GM12878 (cell line): Measurements from ENCODE around the gene OR2B6. TPM values are rescaled to one million over a fixed set of nuclear protein-coding genes. Genes with fewer than 3 reads are reported as not detected.

Experiments
- ATAC-seq: fragments of 200-7000 bp; cut with Tn5 transposase; 3 replicates; pipeline ENCODE4 v1.9.1; 2020; ENCODE audit warnings: mild to moderate bottlenecking, moderate library complexity
- BruUV-seq: library from RNA; stranded (reverse); fragments of 400-500 nt; replicated peaks from 2 replicates; lab custom pipeline; 2021; lab: Mats Ljungman, UMichigan
- CTCF ChIA-PET: fragments of 300-600 bp; sonication (Branson Sonifier 250); formaldehyde crosslinking; extraction: SDS; loops from one replicate; lab custom pipeline; 2021; ENCODE audit warnings: inconsistent platforms; lab: Yijun Ruan, JAX
- POLR2A ChIA-PET: fragments of 350-600 bp; formaldehyde crosslinking; extraction: SDS; loops from one replicate; lab custom pipeline; 2021; ENCODE audit warnings: inconsistent platforms; lab: Charles Lee
- RAD21 ChIA-PET: fragments of 300-600 bp; sonication (Branson Sonifier 250); formaldehyde crosslinking; loops from one replicate; lab custom pipeline; 2023; ENCODE audit warnings: antibody characterized with exemption; ENCODE audit not compliant: unreplicated experiment; lab: Charles Lee
- SMC1A ChIA-PET: fragments of 300-600 bp; sonication (Branson Sonifier 250); formaldehyde crosslinking; loops from one replicate; lab custom pipeline; 2023; ENCODE audit not compliant: unreplicated experiment, uncharacterized antibody; lab: Charles Lee
- DNase-seq: peaks from one replicate; pipeline ENCODE4 v3.0.0-alpha.2; 2011; ENCODE audit warnings: low read depth, low spot score
- FAIRE-seq: peaks from 3 replicates; lab custom pipeline; 2011; peaks lifted over from hg19 to GRCh38; lab: Jason Lieb, UNC
- H2AFZ ChIP-seq: 2 replicates; pipeline ENCODE4 v1.6.0; 2011; ENCODE audit warnings: low read depth, low read length, control low read depth; ENCODE audit not compliant: control insufficient read depth
- H3K27ac ChIP-seq: 2 replicates; pipeline ENCODE4 v1.5.1; 2011; ENCODE audit warnings: control low read depth; ENCODE audit not compliant: control insufficient read depth, insufficient read depth
- H3K27me3 ChIP-seq, 2 experiments: replicated peaks in 1 of 2; 2 replicates each; pipeline versions ENCODE4 v1.6.0 to v1.6.1; 2011; ENCODE audit warnings: low read length in 1 of 2; ENCODE audit not compliant: control insufficient read depth in 2 of 2, insufficient read depth in 2 of 2
- H3K36me3 ChIP-seq, 2 experiments: 2 replicates each; pipeline ENCODE4 v1.5.1; 2011; ENCODE audit warnings: low read length in 1 of 2; ENCODE audit not compliant: control insufficient read depth in 2 of 2, insufficient read depth in 2 of 2
- H3K4me1 ChIP-seq: 2 replicates; pipeline ENCODE4 v1.6.1; 2011; ENCODE audit warnings: mild to moderate bottlenecking, low read length, moderate library complexity, mixed read lengths; ENCODE audit not compliant: control insufficient read depth, insufficient read depth
- H3K4me2 ChIP-seq: 2 replicates; pipeline ENCODE4 v1.6.0; 2011; ENCODE audit warnings: control low read depth; ENCODE audit not compliant: control insufficient read depth, insufficient read depth
- H3K4me3 ChIP-seq: fragments of 200-600 bp; sonication (generic); 2 replicates; pipeline ENCODE4 v1.5.1; 2016
- H3K79me2 ChIP-seq: 2 replicates; pipeline ENCODE4 v1.6.0; 2011; ENCODE audit warnings: low read length; ENCODE audit not compliant: control insufficient read depth, insufficient read depth
- H3K9ac ChIP-seq: 2 replicates; pipeline ENCODE4 v1.8.0; 2011; ENCODE audit warnings: low read length, control low read depth, mixed read lengths; ENCODE audit not compliant: control insufficient read depth, insufficient read depth
- H3K9me3 ChIP-seq: replicated peaks from 3 replicates; pipeline ENCODE4 v1.5.1; 2011; ENCODE audit warnings: mild to moderate bottlenecking, low read length; ENCODE audit not compliant: control insufficient read depth, insufficient read depth
- H4K20me1 ChIP-seq: 2 replicates; pipeline ENCODE4 v1.6.0; 2011; ENCODE audit not compliant: control insufficient read depth, insufficient read depth
- HDAC6 ChIP-seq: fragments of 200-600 bp; sonication (generic); IDR thresholded peaks from one replicate; pipeline ENCODE4 v1.8.0; 2017; ENCODE audit warnings: antibody characterized with exemption; ENCODE audit not compliant: unreplicated experiment
- WGBS: methylation state at CpG from one replicate; pipeline ENCODE4 v1.1.6; 2016; ENCODE audit warnings: low lambda C conversion rate; ENCODE audit not compliant: insufficient replicate concordance, insufficient coverage; ENCODE audit errors: missing lambda C conversion rate; 5-methylcytosine and 5-hydroxymethylcytosine counted together
- in situ Hi-C: fragments of 300-500 bp; cut with MboI; formaldehyde crosslinking; loops from 9 replicates; pipeline ENCODE4 v1.14.3; 2018; ENCODE audit warnings: mixed read lengths
- intact Hi-C: fragments of 100-400 bp; cut with micrococcal nuclease; formaldehyde crosslinking; loops from one replicate; pipeline ENCODE4 v1.14.2; 2022; ENCODE audit not compliant: unreplicated experiment
- polyA plus RNA-seq, 11 experiments: library from polyadenylated mRNA; depleted of rRNA in 4 of 11; unstranded in 6 of 11; stranded (reverse) in 5 of 11; fragments of >200 nt; fragmentation: Nextera tagmentation in 4 of 11; fragmentation: Illumina TruSeq in 1 of 11; extraction: Ambion mirVana in 4 of 11; extraction: Trizol in 1 of 11; gene quantifications; 1 replicate in 1 of 11; 2 replicates in 10 of 11; pipeline versions ENCODE4 v1.2.1 to v1.2.3, GENCODE V29; 2011 to 2016; ENCODE audit warnings: inconsistent platforms in 2 of 11, missing spikeins in 2 of 11, low read depth in 1 of 11
- total RNA-seq, 4 experiments: library from RNA; depleted of rRNA in 3 of 4; stranded (reverse); fragments of >200 nt in 3 of 4; fragmentation: Illumina TruSeq in 1 of 4; extraction: Trizol in 1 of 4; gene quantifications; 2 replicates each; pipeline versions ENCODE4 v1.2.1 to v1.2.3, GENCODE V29; 2013 to 2021
- TF ChIP-seq, protein P1 (sequence below): fragments of 450-650 bp; IDR thresholded peaks from 2 replicates; pipeline ENCODE4 v1.6.1; 2014; ENCODE audit warnings: mild to moderate bottlenecking
- TF ChIP-seq, protein P2 (sequence below): IDR thresholded peaks from 2 replicates; pipeline ENCODE4 v1.6.1; 2011; ENCODE audit warnings: mild to moderate bottlenecking, low read depth, low read length, moderate library complexity; ENCODE audit not compliant: insufficient replicate concordance

Gene OR2B6
- total and polyA plus RNA-seq, 10 of the 15 experiments (the other 5 are each of a cell fraction or from before 2014, with no cell fraction given) = 0.29 to 10.3 (median 1.4) TPM; not detected in 1

DNA sequence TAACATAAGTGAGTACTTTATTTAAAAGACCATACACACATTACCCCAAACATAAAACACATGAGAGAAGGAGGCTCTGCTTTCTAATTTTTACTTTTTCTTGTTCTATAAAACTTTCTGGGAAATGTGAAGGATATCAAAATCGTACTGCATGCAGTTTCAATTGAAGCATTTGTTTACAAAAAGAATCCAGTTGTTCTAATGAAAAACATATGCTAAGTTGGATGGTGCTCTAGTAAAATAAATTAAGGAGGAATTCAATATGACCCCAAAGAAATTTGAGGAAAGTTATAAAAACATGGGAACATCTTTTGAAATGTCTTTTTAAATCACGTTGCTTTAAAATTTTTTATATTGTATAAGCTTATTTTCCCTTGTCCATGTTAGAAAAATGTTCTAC, 37.6 kb downstream of the OR2B6 start (continued):
- TF ChIP-seq, protein P1, sequence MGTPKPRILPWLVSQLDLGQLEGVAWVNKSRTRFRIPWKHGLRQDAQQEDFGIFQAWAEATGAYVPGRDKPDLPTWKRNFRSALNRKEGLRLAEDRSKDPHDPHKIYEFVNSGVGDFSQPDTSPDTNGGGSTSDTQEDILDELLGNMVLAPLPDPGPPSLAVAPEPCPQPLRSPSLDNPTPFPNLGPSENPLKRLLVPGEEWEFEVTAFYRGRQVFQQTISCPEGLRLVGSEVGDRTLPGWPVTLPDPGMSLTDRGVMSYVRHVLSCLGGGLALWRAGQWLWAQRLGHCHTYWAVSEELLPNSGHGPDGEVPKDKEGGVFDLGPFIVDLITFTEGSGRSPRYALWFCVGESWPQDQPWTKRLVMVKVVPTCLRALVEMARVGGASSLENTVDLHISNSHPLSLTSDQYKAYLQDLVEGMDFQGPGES = no peak

DNA sequence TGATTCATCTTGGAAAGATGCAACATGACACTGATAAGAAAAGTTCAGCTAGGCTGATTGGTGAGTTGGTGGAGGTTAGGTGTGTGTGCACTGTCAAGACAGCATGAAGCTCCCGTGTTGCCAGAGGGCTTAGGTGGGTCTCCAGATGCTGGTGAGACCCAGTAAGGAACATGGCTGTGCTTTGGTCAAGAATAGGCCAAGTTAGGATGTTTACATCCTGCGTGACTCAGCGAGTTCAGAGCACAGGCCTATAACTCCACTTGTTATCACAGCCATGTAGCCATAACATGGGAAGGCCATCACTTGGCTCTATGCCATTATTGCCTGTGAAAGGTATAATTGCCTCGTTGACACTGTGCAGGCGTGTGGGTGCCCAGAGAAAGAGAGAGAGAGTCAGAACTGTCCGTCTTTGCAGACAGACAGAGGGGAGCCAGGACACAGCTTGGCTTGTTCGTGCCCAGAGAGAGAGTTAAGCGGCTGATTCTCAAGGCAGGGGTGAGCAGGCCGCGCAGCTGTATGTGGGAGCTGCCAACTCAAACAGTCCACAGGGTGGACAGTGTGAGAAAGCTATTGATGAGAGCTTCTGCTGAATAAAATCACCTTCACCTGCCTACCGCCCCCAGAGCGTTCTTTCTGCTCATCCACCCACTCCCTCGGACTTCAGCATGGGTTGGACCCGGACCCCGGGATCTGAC, 43.5 kb downstream of the OR2B6 start:
- no peaks in the 10 kb centered on the region for H3K4me1 ChIP-seq
- H3K4me3 ChIP-seq = no peak overlapping the region
- TF ChIP-seq, protein P2, sequence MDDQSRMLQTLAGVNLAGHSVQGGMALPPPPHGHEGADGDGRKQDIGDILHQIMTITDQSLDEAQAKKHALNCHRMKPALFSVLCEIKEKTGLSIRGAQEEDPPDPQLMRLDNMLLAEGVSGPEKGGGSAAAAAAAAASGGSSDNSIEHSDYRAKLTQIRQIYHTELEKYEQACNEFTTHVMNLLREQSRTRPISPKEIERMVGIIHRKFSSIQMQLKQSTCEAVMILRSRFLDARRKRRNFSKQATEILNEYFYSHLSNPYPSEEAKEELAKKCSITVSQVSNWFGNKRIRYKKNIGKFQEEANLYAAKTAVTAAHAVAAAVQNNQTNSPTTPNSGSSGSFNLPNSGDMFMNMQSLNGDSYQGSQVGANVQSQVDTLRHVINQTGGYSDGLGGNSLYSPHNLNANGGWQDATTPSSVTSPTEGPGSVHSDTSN = no peak
- no peak for TF ChIP-seq HDAC6
- H3K27ac ChIP-seq = no peak overlapping the region
- H4K20me1 ChIP-seq = no peaks in the 10 kb centered on the region
- ATAC-seq (no peak), DNase-seq (no peak), FAIRE-seq (no peak)
- H3K9me3 ChIP-seq = no peaks in the 10 kb centered on the region
- no peak overlapping the region for H2AFZ ChIP-seq
- H3K27me3 ChIP-seq = no peaks in the 10 kb centered on the region
- H3K9ac ChIP-seq = no peak overlapping the region
- WGBS = 66% methylated on average over 15 of the region's 15 CpGs
- H3K36me3 ChIP-seq = no peaks in the 10 kb centered on the region
- ChIA-PET POLR2A (no interaction called here), CTCF (interaction anchor here (0.8 kb wide), 1 partner anchor 10 kb away, joined by 3 read pairs; no protein-coding TSS in a partner anchor), RAD21 (no interaction called here), SMC1A (no interaction called here)
- in situ Hi-C loops = no loop called here
- H3K79me2 ChIP-seq = no peaks in the 10 kb centered on the region
- no peak overlapping the region for H3K4me2 ChIP-seq
- BruUV-seq = no TSS peak
- intact Hi-C loops = no loop called here
